Measurements from ENCODE around the gene LRMDA. TPM values are rescaled to one million over a fixed set of nuclear protein-coding genes. Genes with fewer than 3 reads are reported as not detected.

Gene LRMDA
- total RNA-seq, 6 experiments from 2014 or later, result 0.32 TPM; not detected in 5

DNA sequence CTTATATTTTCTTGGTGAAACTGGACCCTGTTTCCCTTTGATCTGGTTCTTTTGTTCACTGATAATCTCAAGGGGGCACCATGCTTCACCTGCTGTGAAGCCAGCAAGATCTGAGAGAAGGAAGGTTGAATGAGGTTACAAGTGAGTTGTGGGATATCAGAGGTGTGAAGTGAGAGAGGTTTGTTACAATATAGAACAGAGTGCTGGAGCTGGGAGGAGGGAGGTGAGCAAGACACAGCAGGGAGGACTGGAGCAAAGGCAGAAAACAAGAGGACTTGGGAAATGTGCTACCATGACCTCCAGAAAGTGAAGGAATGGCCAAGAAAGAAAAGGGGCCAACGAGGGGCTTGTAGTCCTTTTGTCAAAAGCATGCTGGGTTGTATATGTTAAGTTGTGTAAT, 156.6 kb downstream of the LRMDA start:
- no peak overlapping the region for H3K4me3 Mint-ChIP-seq
- H3K36me3 Mint-ChIP-seq (ENCODE audit: low read depth), result no peaks in the 10 kb centered on the region
- TF ChIP-seq CTCF (IDR thresholded peaks at IDR 0.05), result no peak
- peaks cover 5% of the 10 kb centered on the region for H3K27me3 Mint-ChIP-seq (ENCODE audit: insufficient read depth)
- no peaks in the 10 kb centered on the region for H3K4me1 Mint-ChIP-seq (ENCODE audit: low read depth)
- peaks cover 2% of the 10 kb centered on the region for H3K9me3 Mint-ChIP-seq
- no peak for DNase-seq
- H3K27ac Mint-ChIP-seq, result no peak overlapping the region

DNA sequence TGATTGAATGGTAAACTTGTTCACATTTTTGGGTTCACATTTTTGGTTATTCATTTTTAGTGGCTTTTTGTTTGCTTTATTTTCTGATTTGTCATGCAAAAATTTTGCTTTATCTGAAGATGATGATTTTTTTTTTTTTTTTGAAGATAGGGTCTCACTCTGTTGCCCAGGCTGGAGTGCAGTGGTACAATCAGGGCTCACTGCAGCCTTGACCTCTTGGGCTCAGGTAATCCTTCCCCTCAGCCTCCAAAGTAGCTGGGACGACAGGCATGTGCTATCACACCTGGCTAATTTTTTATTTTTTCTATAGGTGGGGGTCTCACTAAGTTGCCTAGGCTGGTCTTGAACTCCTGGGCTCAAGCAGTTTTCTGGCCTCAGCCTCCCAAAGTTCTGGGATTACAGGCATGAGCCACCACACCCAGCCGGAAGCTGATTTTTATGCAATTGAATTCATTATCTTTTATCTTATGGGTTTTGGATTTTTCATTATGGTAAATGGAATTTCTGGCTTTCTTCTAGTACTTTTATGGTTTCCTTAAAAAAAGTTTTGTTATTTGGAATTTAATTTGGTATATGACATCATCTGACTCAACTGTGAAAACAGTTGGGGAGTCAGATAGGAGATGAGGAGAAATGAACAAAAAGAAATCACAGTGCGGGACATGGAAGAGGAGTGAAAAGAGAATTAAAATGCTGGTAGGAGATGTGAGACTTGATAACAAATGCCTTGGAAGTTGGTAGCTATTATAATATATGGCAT, 158.7 kb downstream of the LRMDA start:
- H3K36me3 Mint-ChIP-seq (ENCODE audit: low read depth), result no peaks in the 10 kb centered on the region
- no peaks in the 10 kb centered on the region for H3K9me3 Mint-ChIP-seq
- no peak for DNase-seq
- H3K4me3 Mint-ChIP-seq, result no peak overlapping the region
- no peak for TF ChIP-seq CTCF (IDR thresholded peaks at IDR 0.05)
- no peak overlapping the region for H3K27ac Mint-ChIP-seq
- H3K27me3 Mint-ChIP-seq (ENCODE audit: insufficient read depth), result peaks cover 8% of the 10 kb centered on the region
- no peaks in the 10 kb centered on the region for H3K4me1 Mint-ChIP-seq (ENCODE audit: low read depth)

GRCh38 chr10:75592151-75592787, 160.8 kb downstream of the LRMDA start:
- TF ChIP-seq CTCF (IDR thresholded peaks at IDR 0.05), result no peak
- Mint-ChIP-seq H3K36me3 (ENCODE audit: low read depth) (no peaks in the 10 kb centered on the region), H3K27me3 (ENCODE audit: insufficient read depth) (peaks cover 8% of the 10 kb centered on the region), H3K4me1 (ENCODE audit: low read depth) (no peaks in the 10 kb centered on the region), H3K27ac (no peak overlapping the region), H3K9me3 (no peaks in the 10 kb centered on the region), H3K4me3 (no peak overlapping the region)
- no peak for DNase-seq

DNA sequence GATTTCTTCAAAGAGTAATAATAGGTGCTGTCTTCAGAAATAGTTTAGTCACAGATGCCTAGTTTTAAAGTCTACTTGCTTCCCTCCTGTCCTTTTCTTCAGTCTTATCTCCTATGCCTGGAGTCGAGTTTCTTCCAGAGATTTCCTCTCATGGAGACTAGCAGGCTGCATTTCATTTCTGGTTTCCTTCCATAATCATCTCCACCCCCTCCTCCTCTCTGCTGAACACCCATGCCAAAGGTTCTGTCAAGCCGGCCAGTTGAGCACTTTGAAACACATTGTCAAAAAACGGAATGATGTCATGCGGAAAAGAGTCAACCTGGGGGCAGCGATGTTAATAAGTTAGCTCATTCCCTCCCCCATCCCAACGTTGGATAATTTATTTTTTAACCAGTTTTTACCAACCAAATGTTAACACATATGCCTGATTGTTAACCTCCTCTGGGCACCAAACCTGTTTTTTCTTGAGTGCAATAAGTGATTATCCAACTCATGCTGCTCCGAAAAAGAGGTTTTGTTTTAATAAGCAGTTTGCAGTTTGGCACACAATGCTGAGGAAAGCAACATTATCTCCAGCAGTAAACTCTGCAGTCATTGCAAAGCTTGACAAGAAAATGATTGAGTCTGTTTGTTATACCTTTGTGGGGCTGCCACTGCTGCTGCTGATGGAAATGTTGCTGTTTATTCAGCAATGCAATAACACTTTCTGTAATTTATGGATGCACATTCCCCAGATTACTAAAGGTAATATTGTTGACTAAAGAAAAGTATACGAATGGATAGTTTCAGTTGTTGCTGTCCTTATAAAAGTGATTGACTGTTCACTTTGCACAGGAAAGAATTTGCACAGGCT, 161.6 kb downstream of the LRMDA start:
- H3K9me3 Mint-ChIP-seq, result no peaks in the 10 kb centered on the region
- peaks cover 8% of the 10 kb centered on the region for H3K27me3 Mint-ChIP-seq (ENCODE audit: insufficient read depth)
- no peaks in the 10 kb centered on the region for H3K4me1 Mint-ChIP-seq (ENCODE audit: low read depth)
- no peak overlapping the region for H3K27ac Mint-ChIP-seq
- DNase-seq, result no peak
- no peak overlapping the region for H3K4me3 Mint-ChIP-seq
- no peak for TF ChIP-seq CTCF (IDR thresholded peaks at IDR 0.05)
- H3K36me3 Mint-ChIP-seq (ENCODE audit: low read depth), result no peaks in the 10 kb centered on the region

DNA sequence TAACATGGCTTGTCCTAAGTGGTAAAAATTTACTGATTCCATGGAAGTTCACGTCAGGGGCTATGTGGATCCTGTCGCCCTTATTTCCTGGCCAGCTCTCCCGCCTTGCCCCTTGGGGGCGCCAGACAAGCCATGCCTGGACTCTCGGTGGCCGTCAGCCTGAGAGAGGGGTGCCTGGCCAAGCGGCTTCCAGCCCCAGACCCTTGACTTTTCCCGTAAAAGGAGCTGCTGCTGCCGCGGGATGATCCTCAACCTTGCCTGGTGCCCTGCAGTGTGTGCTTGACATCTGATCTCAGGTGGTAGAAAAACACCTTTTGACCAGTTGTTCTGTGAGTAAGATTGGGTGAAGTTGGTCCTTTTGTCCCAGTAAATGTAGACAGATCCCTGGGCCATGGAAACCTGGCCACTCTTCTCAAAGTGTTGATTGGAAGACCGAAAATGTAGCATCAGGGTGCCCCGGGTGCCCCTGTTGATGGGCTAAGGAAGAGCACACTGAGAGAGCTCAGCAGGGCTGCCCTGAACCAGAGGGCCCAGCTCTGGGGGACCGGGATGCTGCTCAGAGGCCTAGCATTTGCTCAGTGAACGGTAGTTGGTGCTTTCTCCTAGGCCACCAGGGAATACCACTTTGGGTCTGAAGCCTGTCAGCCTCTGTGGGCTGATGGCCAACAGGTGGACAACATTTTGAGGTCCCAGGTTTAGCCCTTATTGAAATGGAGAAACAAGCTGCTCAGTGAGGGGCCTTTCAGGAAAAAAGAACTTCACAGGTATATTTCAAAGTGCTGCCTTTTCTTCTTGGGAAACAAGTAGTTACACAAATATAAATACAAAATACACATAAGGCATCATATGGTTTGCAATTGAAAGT, 162.5 kb downstream of the LRMDA start:
- H3K4me1 Mint-ChIP-seq (ENCODE audit: low read depth), result no peaks in the 10 kb centered on the region
- DNase-seq, result no peak
- no peak overlapping the region for H3K27ac Mint-ChIP-seq
- TF ChIP-seq CTCF (IDR thresholded peaks at IDR 0.05), result no peak
- H3K9me3 Mint-ChIP-seq, result no peaks in the 10 kb centered on the region
- no peak overlapping the region for H3K4me3 Mint-ChIP-seq
- H3K27me3 Mint-ChIP-seq (ENCODE audit: insufficient read depth), result peaks cover 8% of the 10 kb centered on the region
- H3K36me3 Mint-ChIP-seq (ENCODE audit: low read depth), result no peaks in the 10 kb centered on the region
